Activated CD8-positive, alpha-beta T cell treated with anti-CD3 and anti-CD28 coated beads, Interleukin-2, amount 10 ng/mL, durations not matched to agents 7 days and 5 days (primary cell): ENCODE results near the gene RIC8A. TPM values are rescaled to one million over a fixed set of nuclear protein-coding genes. Genes with fewer than 3 reads are reported as not detected.

ENCODE experiments used
- ATAC-seq: fragments of 150-1000 bp; cut with Tn5 transposase; one replicate; pipeline ENCODE4 v1.10.0; 2021; ENCODE audit warnings: moderate library complexity
- CTCF ChIA-PET: fragments of 350-600 bp; sonication (Branson Sonifier 250); formaldehyde crosslinking; loops from one replicate; lab custom pipeline; 2021; ENCODE audit warnings: antibody characterized with exemption; lab: Charles Lee
- POLR2A ChIA-PET: fragments of 350-600 bp; sonication (Branson Sonifier 250); formaldehyde crosslinking; loops from one replicate; lab custom pipeline; 2021; ENCODE audit warnings: antibody characterized with exemption; lab: Charles Lee
- DNase-seq: peaks from one replicate; pipeline ENCODE4 v3.0.0-alpha.2; 2020
- H3K27ac Mint-ChIP-seq: one replicate; pipeline ENCODE4 v1.8.0; 2021; ENCODE audit warnings: mild to moderate bottlenecking, mixed read lengths
- H3K27me3 Mint-ChIP-seq: one replicate; pipeline ENCODE4 v1.8.0; 2021; ENCODE audit warnings: low read depth, mixed read lengths
- H3K36me3 Mint-ChIP-seq: one replicate; pipeline ENCODE4 v1.8.0; 2021; ENCODE audit warnings: low read depth, mixed read lengths
- H3K4me1 Mint-ChIP-seq: one replicate; pipeline ENCODE4 v1.8.0; 2021; ENCODE audit warnings: low read depth, mixed read lengths
- H3K4me3 Mint-ChIP-seq: one replicate; pipeline ENCODE4 v1.8.0; 2021; ENCODE audit warnings: mild to moderate bottlenecking, mixed read lengths
- H3K9me3 Mint-ChIP-seq: one replicate; pipeline ENCODE4 v1.8.0; 2022; ENCODE audit warnings: mixed read lengths; ENCODE audit not compliant: insufficient read depth
- total RNA-seq, 2 experiments: library from RNA; stranded (reverse); gene quantifications; one replicate each; pipeline ENCODE4 v1.2.3, GENCODE V29; 2021

The RIC8A gene
- total RNA-seq, 2 experiments from 2014 or later: 121 to 126 TPM

- POLR2A ChIA-PET: interaction anchor here (0.6 to 2.5 kb wide), 2 partner anchors 15 to 78 kb away, joined by 3 to 19 read pairs; no protein-coding TSS in a partner anchor
- DNase-seq: no peak
- Mint-ChIP-seq H3K27ac (no peak overlapping the region), H3K4me3 (no peak overlapping the region), H3K9me3 (no peaks in the 10 kb centered on the region), H3K4me1 (peaks cover 21% of the 10 kb centered on the region), H3K27me3 (peaks cover 3% of the 10 kb centered on the region), H3K36me3 (peaks cover 55% of the 10 kb centered on the region)
- CTCF ChIA-PET: interaction anchor here (2.8 to 5.1 kb wide), 6 partner anchors 8 to 198 kb away, joined by 32 to 86 read pairs (median 57); partner anchors contain the start of genes PSMD13, PTDSS2 and SIRT3
- no peak for ATAC-seq
Observed at GRCh38 chr11:252666-253065, 45.2 kb downstream of the RIC8A start.

GRCh38 chr11:253160-253885 lies 45.8 kb downstream of the RIC8A start:
- Mint-ChIP-seq H3K9me3 (no peaks in the 10 kb centered on the region), H3K27me3 (peaks cover 3% of the 10 kb centered on the region), H3K4me1 (peaks cover 21% of the 10 kb centered on the region), H3K4me3 (no peak overlapping the region), H3K36me3 (peaks cover 49% of the 10 kb centered on the region), H3K27ac (no peak overlapping the region)
- no peak for DNase-seq
- CTCF ChIA-PET: no interaction called here
- no peak for ATAC-seq
- POLR2A ChIA-PET: interaction anchor here (0.6 kb wide), 2 partner anchors 77 to 195 kb away, joined by 3 read pairs; no protein-coding TSS in a partner anchor

- H3K27ac Mint-ChIP-seq: no peak overlapping the region
- ATAC-seq (no peak), DNase-seq (no peak)
- H3K9me3 Mint-ChIP-seq: no peaks in the 10 kb centered on the region
- H3K4me1 Mint-ChIP-seq: peaks cover 21% of the 10 kb centered on the region
- CTCF ChIA-PET: no interaction called here
- POLR2A ChIA-PET: no interaction called here
- no peak overlapping the region for H3K4me3 Mint-ChIP-seq
- H3K36me3 Mint-ChIP-seq: peaks cover 44% of the 10 kb centered on the region
- H3K27me3 Mint-ChIP-seq: peaks cover 3% of the 10 kb centered on the region
Observed at GRCh38 chr11:253886-254270, 46.4 kb downstream of the RIC8A start.

- ATAC-seq (no peak), DNase-seq (no peak)
- ChIA-PET CTCF (interaction anchor here (1.1 to 1.2 kb wide), 2 partner anchors 107 to 109 kb away, joined by 3 to 5 read pairs; no protein-coding TSS in a partner anchor), POLR2A (no interaction called here)
- Mint-ChIP-seq H3K4me3 (no peak overlapping the region), H3K4me1 (peaks cover 14% of the 10 kb centered on the region), H3K27me3 (peaks cover 3% of the 10 kb centered on the region), H3K27ac (no peak overlapping the region), H3K9me3 (no peaks in the 10 kb centered on the region), H3K36me3 (peaks cover 36% of the 10 kb centered on the region)
Observed at GRCh38 chr11:255176-255575, 47.7 kb downstream of the RIC8A start.

GRCh38 chr11:255816-256215 lies 48.3 kb downstream of the RIC8A start:
- no peak for ATAC-seq
- Mint-ChIP-seq H3K27me3 (peaks cover 3% of the 10 kb centered on the region), H3K4me3 (no peak overlapping the region), H3K4me1 (peaks cover 9% of the 10 kb centered on the region), H3K9me3 (no peaks in the 10 kb centered on the region), H3K36me3 (peaks cover 31% of the 10 kb centered on the region), H3K27ac (no peak overlapping the region)
- DNase-seq: no peak
- POLR2A ChIA-PET: no interaction called here
- CTCF ChIA-PET: interaction anchor here (1.1 to 1.2 kb wide), 2 partner anchors 107 to 108 kb away, joined by 3 to 5 read pairs; no protein-coding TSS in a partner anchor

GRCh38 chr11:256952-257737 lies 49.6 kb downstream of the RIC8A start:
- DNase-seq (no peak), ATAC-seq (no peak)
- peaks cover 2% of the 10 kb centered on the region for H3K4me1 Mint-ChIP-seq
- H3K4me3 Mint-ChIP-seq: no peak overlapping the region
- H3K27me3 Mint-ChIP-seq: peaks cover 3% of the 10 kb centered on the region
- H3K36me3 Mint-ChIP-seq: peaks cover 19% of the 10 kb centered on the region
- ChIA-PET POLR2A (interaction anchor here (1.6 kb wide), 1 partner anchor 11 kb away, joined by 5 read pairs; no protein-coding TSS in a partner anchor), CTCF (interaction anchor here (1.3 to 8.1 kb wide), 2 partner anchors 7 to 9 kb away, joined by 3 to 61 read pairs; no protein-coding TSS in a partner anchor)
- no peaks in the 10 kb centered on the region for H3K9me3 Mint-ChIP-seq
- H3K27ac Mint-ChIP-seq: no peak overlapping the region

GRCh38 chr11:257766-258493 lies 50.4 kb downstream of the RIC8A start:
- Mint-ChIP-seq H3K27me3 (peaks cover 3% of the 10 kb centered on the region), H3K36me3 (peaks cover 12% of the 10 kb centered on the region), H3K4me3 (no peak overlapping the region), H3K9me3 (no peaks in the 10 kb centered on the region), H3K4me1 (peaks cover 2% of the 10 kb centered on the region), H3K27ac (no peak overlapping the region)
- ATAC-seq (no peak), DNase-seq (no peak)
- CTCF ChIA-PET: interaction anchor here (0.7 to 8.1 kb wide), 4 partner anchors 8 to 24 kb away, joined by 3 to 61 read pairs (median 3); no protein-coding TSS in a partner anchor
- POLR2A ChIA-PET: interaction anchor here (1.6 kb wide), 1 partner anchor 10 kb away, joined by 5 read pairs; no protein-coding TSS in a partner anchor

GRCh38 chr11:259413-259812 lies 51.9 kb downstream of the RIC8A start:
- ATAC-seq: no peak
- Mint-ChIP-seq H3K27me3 (peaks cover 3% of the 10 kb centered on the region), H3K27ac (no peak overlapping the region), H3K4me3 (no peak overlapping the region), H3K4me1 (no peaks in the 10 kb centered on the region), H3K36me3 (no peaks in the 10 kb centered on the region), H3K9me3 (no peaks in the 10 kb centered on the region)
- POLR2A ChIA-PET: interaction anchor here (1.2 kb wide), 1 partner anchor 12 kb away, joined by 4 read pairs; no protein-coding TSS in a partner anchor
- CTCF ChIA-PET: interaction anchor here (1.3 to 8.1 kb wide), 4 partner anchors 9 to 52 kb away, joined by 3 to 61 read pairs (median 5); partner anchors contain the start of gene BET1L
- no peak for DNase-seq

GRCh38 chr11:261624-262023 lies 54.1 kb downstream of the RIC8A start:
- no peak for ATAC-seq
- POLR2A ChIA-PET: no interaction called here
- H3K27ac Mint-ChIP-seq: no peak overlapping the region

More at GRCh38 chr11:261624-262023, 54.1 kb downstream of the RIC8A start:
- H3K36me3 Mint-ChIP-seq: no peaks in the 10 kb centered on the region
- H3K9me3 Mint-ChIP-seq: no peaks in the 10 kb centered on the region
- no peak overlapping the region for H3K4me3 Mint-ChIP-seq
- CTCF ChIA-PET: interaction anchor here (2.8 to 8.1 kb wide), 2 partner anchors 12 to 43 kb away, joined by 7 to 61 read pairs; no protein-coding TSS in a partner anchor
- no peaks in the 10 kb centered on the region for H3K4me1 Mint-ChIP-seq
- DNase-seq: no peak
- no peaks in the 10 kb centered on the region for H3K27me3 Mint-ChIP-seq
